A549 (cell line): Measurements from ENCODE around the gene KCNK7. TPM values are rescaled to one million over a fixed set of nuclear protein-coding genes. Genes with fewer than 3 reads are reported as not detected.

Experiments
- ATAC-seq, 2 experiments: fragments of 200-7000 bp in 1 of 2; fragments of >200 bp in 1 of 2; cut with Nextera tagmentation in 1 of 2; cut with Tn5 transposase in 1 of 2; 3 replicates each; pipeline versions ENCODE4 v1.8.0 to v1.9.1; 2018 to 2020; ENCODE audit warnings: mild to moderate bottlenecking in 1 of 2, moderate library complexity in 1 of 2
- CTCF ChIA-PET: fragments of 300-600 bp; sonication (Branson Sonifier 250); formaldehyde crosslinking; extraction: SDS; loops from one replicate; lab custom pipeline; 2021; ENCODE audit warnings: antibody characterized with exemption, inconsistent platforms; lab: Yijun Ruan, JAX
- POLR2A ChIA-PET: fragments of 350-600 bp; formaldehyde crosslinking; extraction: SDS; loops from one replicate; lab custom pipeline; 2021; ENCODE audit warnings: antibody characterized with exemption, inconsistent platforms; lab: Yijun Ruan, JAX
- DNase-seq, 2 experiments: peaks; one replicate each; pipeline versions ENCODE4 v3.0.0 to v3.0.0-alpha.2; 2011 to 2016; ENCODE audit warnings: low read depth in 1 of 2, low spot score in 1 of 2
- FAIRE-seq: peaks from 2 replicates; lab custom pipeline; 2011; peaks lifted over from hg19 to GRCh38; lab: Jason Lieb, UNC
- H3K27ac ChIP-seq, 2 experiments: fragments of >200 bp; sonication (Bioruptor Twin); formaldehyde crosslinking; 3 replicates each; pipeline ENCODE4 v1.5.1; 2016 to 2017
- H3K4me1 ChIP-seq: fragments of >200 bp; sonication (Bioruptor Twin); formaldehyde crosslinking; 3 replicates; pipeline ENCODE4 v1.6.1; 2016
- H3K4me2 ChIP-seq: fragments of >200 bp; sonication (Bioruptor Twin); formaldehyde crosslinking; 3 replicates; pipeline ENCODE4 v1.6.1; 2016
- H3K4me3 ChIP-seq: fragments of >200 bp; sonication (Bioruptor Twin); formaldehyde crosslinking; 3 replicates; pipeline ENCODE4 v1.5.1; 2016
- H3K9me3 ChIP-seq: fragments of >200 bp; sonication (Bioruptor Twin); formaldehyde crosslinking; 3 replicates; pipeline ENCODE4 v1.6.1; 2016
- CBX8 ChIP-seq: fragments of 200-600 bp; sonication (generic); IDR thresholded peaks from 2 replicates; pipeline ENCODE4 v1.6.1; 2016
- EHF ChIP-seq: fragments of 250-450 bp; sonication (Bioruptor Pico); IDR thresholded peaks from 2 replicates; pipeline ENCODE4 v1.5.0; 2020; ENCODE audit warnings: mild to moderate bottlenecking
- EHMT2 ChIP-seq: fragments of 200-600 bp; sonication (generic); IDR thresholded peaks from 2 replicates; pipeline ENCODE4 v1.6.1; 2016; ENCODE audit warnings: antibody characterized with exemption, low read depth, mild to moderate bottlenecking, moderate library complexity
- EP300 ChIP-seq, 2 experiments: fragments of >200 bp; sonication (Bioruptor Twin); formaldehyde crosslinking; IDR thresholded peaks; 2 replicates in 1 of 2; 3 replicates in 1 of 2; pipeline ENCODE4 v1.6.1; 2016 to 2017
- FOSL2 ChIP-seq, 2 experiments: fragments of 450-650 bp in 1 of 2; fragments of >200 bp in 1 of 2; sonication (Bioruptor Twin) in 1 of 2; formaldehyde crosslinking; IDR thresholded peaks; 2 replicates each; pipeline versions ENCODE4 v1.5.0 to v1.6.1; 2016 to 2020; ENCODE audit warnings: mild to moderate bottlenecking in 1 of 2, moderate library complexity in 1 of 2
- HDAC2 ChIP-seq: fragments of 200-600 bp; sonication (generic); IDR thresholded peaks from 2 replicates; pipeline ENCODE4 v1.6.1; 2016
- HOXB13 ChIP-seq: fragments of 250-450 bp; sonication (Bioruptor Pico); IDR thresholded peaks from 2 replicates; pipeline ENCODE4 v1.5.0; 2020; ENCODE audit warnings: low read depth, mild to moderate bottlenecking, moderate library complexity
- HOXB5 ChIP-seq: fragments of 250-450 bp; sonication (Bioruptor Pico); IDR thresholded peaks from 2 replicates; pipeline ENCODE4 v1.5.0; 2020; ENCODE audit warnings: mild to moderate bottlenecking, moderate library complexity
- JUN ChIP-seq, 2 experiments: fragments of >200 bp; sonication (Bioruptor Twin); formaldehyde crosslinking; IDR thresholded peaks; 2 replicates in 1 of 2; 3 replicates in 1 of 2; pipeline ENCODE4 v1.6.1; 2016 to 2017
- JUNB ChIP-seq: fragments of >200 bp; sonication (Bioruptor Twin); formaldehyde crosslinking; IDR thresholded peaks from 2 replicates; pipeline ENCODE4 v1.6.1; 2016
- KDM1A ChIP-seq: fragments of 200-600 bp; sonication (generic); IDR thresholded peaks from 2 replicates; pipeline ENCODE4 v1.6.1; 2016; ENCODE audit warnings: low read depth, mild to moderate bottlenecking
- MAZ ChIP-seq: fragments of 150-350 bp; IDR thresholded peaks from 2 replicates; pipeline ENCODE4 v1.6.1; 2014; ENCODE audit warnings: antibody characterized with exemption, low read depth, low read length, borderline replicate concordance
- POLR2A ChIP-seq: IDR thresholded peaks from 2 replicates; pipeline ENCODE4 v1.6.1; 2012; ENCODE audit warnings: mild to moderate bottlenecking, low read length
- POLR2AphosphoS2 ChIP-seq: conservative IDR thresholded peaks from 2 replicates; pipeline ENCODE4 v1.6.1; 2012; ENCODE audit warnings: low read length, improper control_type of control experiment, inconsistent platforms
- ZC3H11A ChIP-seq: fragments of 450-650 bp; IDR thresholded peaks from 2 replicates; pipeline ENCODE4 v1.6.1; 2014; ENCODE audit warnings: antibody characterized with exemption, mild to moderate bottlenecking
- ZFP36 ChIP-seq: fragments of 450-650 bp; IDR thresholded peaks from 2 replicates; pipeline ENCODE4 v1.6.1; 2014; ENCODE audit warnings: borderline replicate concordance; ENCODE audit not compliant: partially characterized antibody
- ZSCAN20 ChIP-seq: fragments of 250-450 bp; sonication (Bioruptor Pico); IDR thresholded peaks from 2 replicates; pipeline ENCODE4 v1.8.0; 2022; ENCODE audit warnings: mild to moderate bottlenecking, moderate library complexity
- WGBS: methylation state at CpG from one replicate; pipeline ENCODE4 v1.1.6; 2017; ENCODE audit errors: missing lambda C conversion rate; 5-methylcytosine and 5-hydroxymethylcytosine counted together
- polyA plus RNA-seq, 4 experiments: library from polyadenylated mRNA; depleted of rRNA in 3 of 4; stranded (reverse); fragments of >200 nt; fragmentation: RNase III in 1 of 4; extraction: RNeasy Plus Mini Kit Qiagen cat#74134 plus additional on column Dnase treatment in 1 of 4; gene quantifications; 2 replicates in 3 of 4; 3 replicates in 1 of 4; pipeline ENCODE4 v1.2.3, GENCODE V29; 2011 to 2017
- TF ChIP-seq, protein P1 (sequence below): fragments of 200-600 bp; sonication (generic); IDR thresholded peaks from 2 replicates; pipeline ENCODE4 v1.6.1; 2016; ENCODE audit warnings: antibody characterized with exemption, mild to moderate bottlenecking, moderate library complexity
- TF ChIP-seq, protein P2 (sequence below): IDR thresholded peaks from 2 replicates; pipeline ENCODE4 v1.6.1; 2012; ENCODE audit warnings: low read depth, borderline replicate concordance
- TF ChIP-seq, protein P3 (sequence below): fragments of >200 bp; sonication (Bioruptor Twin); formaldehyde crosslinking; IDR thresholded peaks from 2 replicates; pipeline ENCODE4 v1.6.1; 2016
- TF ChIP-seq, protein P4 (sequence below): IDR thresholded peaks from 2 replicates; pipeline ENCODE4 v1.6.1; 2012
- TF ChIP-seq, protein P5 (sequence below): fragments of 150-350 bp; IDR thresholded peaks from 2 replicates; pipeline ENCODE4 v1.6.1; 2014; ENCODE audit warnings: low read depth, mild to moderate bottlenecking, low read length
- TF ChIP-seq, protein P6 (sequence below): IDR thresholded peaks from 2 replicates; pipeline ENCODE4 v1.6.1; 2012

The KCNK7 gene
- polyA plus RNA-seq, 2 of the 4 experiments (the other 2 are of a cell fraction) = 0.13 to 0.50 TPM

DNA sequence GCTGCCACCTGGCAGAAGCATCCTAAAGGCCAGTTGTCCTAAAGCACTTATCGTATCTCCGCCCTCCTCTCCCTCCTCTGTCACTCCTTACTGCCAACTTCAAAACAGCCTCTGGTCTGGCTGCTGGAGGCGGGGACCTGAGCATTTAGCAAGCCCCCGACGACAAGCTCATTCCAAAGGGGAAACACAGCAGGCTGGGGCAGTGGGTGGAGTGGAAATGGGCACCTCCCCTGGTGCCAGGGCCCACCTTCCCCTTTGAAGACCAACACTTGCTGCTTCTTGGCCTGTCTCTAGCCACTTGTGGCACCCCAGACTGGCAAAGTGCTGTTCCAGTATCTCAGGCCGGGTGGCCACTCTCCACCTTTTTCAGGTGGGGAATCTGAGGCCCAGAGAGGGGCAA is 14.8 kb upstream of the KCNK7 start:
- WGBS = 84% methylated on average over 6 of the region's 6 CpGs
- ATAC-seq = no peak
- H3K4me2 ChIP-seq = no peak overlapping the region
- H3K9me3 ChIP-seq = no peaks in the 10 kb centered on the region
- no peak for FAIRE-seq
- ChIA-PET POLR2A (no interaction called here), CTCF (interaction anchor here (1.2 to 20.1 kb wide), 3 partner anchors 16 to 69 kb away, joined by 3 to 249 read pairs (median 8); partner anchors contain the start of gene KCNK7)
- TF ChIP-seq EHMT2 = no peak
- no peak for TF ChIP-seq POLR2A
- TF ChIP-seq ZC3H11A = no peak
- TF ChIP-seq, protein P1, sequence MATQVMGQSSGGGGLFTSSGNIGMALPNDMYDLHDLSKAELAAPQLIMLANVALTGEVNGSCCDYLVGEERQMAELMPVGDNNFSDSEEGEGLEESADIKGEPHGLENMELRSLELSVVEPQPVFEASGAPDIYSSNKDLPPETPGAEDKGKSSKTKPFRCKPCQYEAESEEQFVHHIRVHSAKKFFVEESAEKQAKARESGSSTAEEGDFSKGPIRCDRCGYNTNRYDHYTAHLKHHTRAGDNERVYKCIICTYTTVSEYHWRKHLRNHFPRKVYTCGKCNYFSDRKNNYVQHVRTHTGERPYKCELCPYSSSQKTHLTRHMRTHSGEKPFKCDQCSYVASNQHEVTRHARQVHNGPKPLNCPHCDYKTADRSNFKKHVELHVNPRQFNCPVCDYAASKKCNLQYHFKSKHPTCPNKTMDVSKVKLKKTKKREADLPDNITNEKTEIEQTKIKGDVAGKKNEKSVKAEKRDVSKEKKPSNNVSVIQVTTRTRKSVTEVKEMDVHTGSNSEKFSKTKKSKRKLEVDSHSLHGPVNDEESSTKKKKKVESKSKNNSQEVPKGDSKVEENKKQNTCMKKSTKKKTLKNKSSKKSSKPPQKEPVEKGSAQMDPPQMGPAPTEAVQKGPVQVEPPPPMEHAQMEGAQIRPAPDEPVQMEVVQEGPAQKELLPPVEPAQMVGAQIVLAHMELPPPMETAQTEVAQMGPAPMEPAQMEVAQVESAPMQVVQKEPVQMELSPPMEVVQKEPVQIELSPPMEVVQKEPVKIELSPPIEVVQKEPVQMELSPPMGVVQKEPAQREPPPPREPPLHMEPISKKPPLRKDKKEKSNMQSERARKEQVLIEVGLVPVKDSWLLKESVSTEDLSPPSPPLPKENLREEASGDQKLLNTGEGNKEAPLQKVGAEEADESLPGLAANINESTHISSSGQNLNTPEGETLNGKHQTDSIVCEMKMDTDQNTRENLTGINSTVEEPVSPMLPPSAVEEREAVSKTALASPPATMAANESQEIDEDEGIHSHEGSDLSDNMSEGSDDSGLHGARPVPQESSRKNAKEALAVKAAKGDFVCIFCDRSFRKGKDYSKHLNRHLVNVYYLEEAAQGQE = no peak
- TF ChIP-seq, protein P2, sequence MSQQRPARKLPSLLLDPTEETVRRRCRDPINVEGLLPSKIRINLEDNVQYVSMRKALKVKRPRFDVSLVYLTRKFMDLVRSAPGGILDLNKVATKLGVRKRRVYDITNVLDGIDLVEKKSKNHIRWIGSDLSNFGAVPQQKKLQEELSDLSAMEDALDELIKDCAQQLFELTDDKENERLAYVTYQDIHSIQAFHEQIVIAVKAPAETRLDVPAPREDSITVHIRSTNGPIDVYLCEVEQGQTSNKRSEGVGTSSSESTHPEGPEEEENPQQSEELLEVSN = no peak
- H3K27ac ChIP-seq = peak overlapping the region in 1 of 2 experiments; percentile 19; a peak in 1 of 6 replicates
- DNase-seq = no peak
- H3K4me3 ChIP-seq = no peak overlapping the region
- H3K4me1 ChIP-seq = peaks cover 35% of the 10 kb centered on the region

DNA sequence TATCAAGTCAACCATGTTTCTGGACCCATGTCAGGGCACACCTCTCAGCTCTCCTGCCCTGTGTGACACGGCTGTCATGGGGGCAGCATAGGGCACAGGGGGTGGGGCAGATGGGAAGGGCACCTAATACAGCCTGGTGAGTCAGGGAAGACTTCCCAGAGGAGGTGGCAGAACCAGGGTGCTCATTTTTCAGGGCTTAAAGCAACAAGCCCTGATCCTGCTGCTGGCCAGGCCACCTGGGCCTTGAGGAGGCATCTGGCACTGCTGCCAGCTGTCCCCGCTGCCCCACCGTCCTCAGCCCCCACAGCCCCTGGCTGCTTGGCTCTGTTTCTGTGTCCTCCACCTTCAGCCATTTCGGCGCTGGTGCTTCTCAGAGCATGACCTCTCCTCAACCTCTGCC is 14.1 kb upstream of the KCNK7 start:
- peaks cover 35% of the 10 kb centered on the region for H3K4me1 ChIP-seq
- H3K27ac ChIP-seq = no peak overlapping the region
- 74% methylated on average over 5 of the region's 5 CpGs for WGBS
- CTCF ChIA-PET = interaction anchor here (1.2 to 20.1 kb wide), 6 partner anchors 11 to 275 kb away, joined by 3 to 249 read pairs (median 4); partner anchors contain the start of gene KCNK7
- no peak overlapping the region for H3K4me3 ChIP-seq
- H3K4me2 ChIP-seq = no peak overlapping the region
- no peaks in the 10 kb centered on the region for H3K9me3 ChIP-seq
- no peak for FAIRE-seq
- TF ChIP-seq ZFP36 = peak; percentile 75
- TF ChIP-seq, protein P3, sequence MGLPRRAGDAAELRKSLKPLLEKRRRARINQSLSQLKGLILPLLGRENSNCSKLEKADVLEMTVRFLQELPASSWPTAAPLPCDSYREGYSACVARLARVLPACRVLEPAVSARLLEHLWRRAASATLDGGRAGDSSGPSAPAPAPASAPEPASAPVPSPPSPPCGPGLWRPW = no peak
- TF ChIP-seq, protein P4, sequence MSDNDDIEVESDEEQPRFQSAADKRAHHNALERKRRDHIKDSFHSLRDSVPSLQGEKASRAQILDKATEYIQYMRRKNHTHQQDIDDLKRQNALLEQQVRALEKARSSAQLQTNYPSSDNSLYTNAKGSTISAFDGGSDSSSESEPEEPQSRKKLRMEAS = no peak
- POLR2A ChIA-PET = no interaction called here
- ATAC-seq = no peak
- DNase-seq = no peak

DNA sequence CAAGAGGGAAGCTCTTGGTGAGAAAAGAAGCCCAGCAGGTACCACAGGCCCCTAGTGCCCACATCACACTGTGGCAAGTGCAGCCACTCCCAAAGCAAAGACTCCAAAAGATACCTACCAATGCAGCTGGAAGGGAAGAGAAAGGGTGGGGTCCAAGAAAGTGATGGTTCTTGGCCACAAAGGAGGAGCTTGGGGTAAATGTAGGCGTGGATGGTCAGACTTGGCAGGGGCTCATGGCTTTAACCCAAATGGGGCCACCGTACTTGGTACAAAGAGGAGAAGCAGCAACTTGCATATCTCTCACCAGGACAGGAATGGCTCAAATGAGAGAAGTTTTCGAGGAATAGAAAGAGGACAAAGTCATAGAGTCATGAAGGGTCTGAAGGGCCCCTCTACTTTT is 13.6 kb upstream of the KCNK7 start:
- CTCF ChIA-PET = interaction anchor here (1.2 to 20.1 kb wide), 6 partner anchors 11 to 276 kb away, joined by 3 to 249 read pairs (median 4); partner anchors contain the start of gene KCNK7
- no peak for ATAC-seq
- POLR2A ChIA-PET = no interaction called here
- Histone ChIP-seq H3K4me1 (peaks cover 35% of the 10 kb centered on the region), H3K9me3 (no peaks in the 10 kb centered on the region), H3K4me3 (no peak overlapping the region), H3K4me2 (no peak overlapping the region), H3K27ac (no peak overlapping the region)
- FAIRE-seq = no peak
- TF ChIP-seq, protein P4 = no peak
- TF ChIP-seq JUNB (no peak), HOXB13 (no peak), KDM1A (no peak), POLR2AphosphoS2 (no peak), CBX8 (no peak), HOXB5 (no peak), ZC3H11A (no peak), FOSL2 (IDR thresholded peaks at IDR 0.05) (no peak), FOSL2 (CRISPR knock-in tag; IDR thresholded peaks at IDR 0.05) (no peak), JUN (IDR thresholded peaks at IDR 0.05) (no peak), MAZ (no peak), EP300 (IDR thresholded peaks at IDR 0.05) (no peak), HDAC2 (no peak), EHF (CRISPR knock-in tag) (no peak), ZSCAN20 (CRISPR knock-in tag) (no peak)
- TF ChIP-seq, protein P5, sequence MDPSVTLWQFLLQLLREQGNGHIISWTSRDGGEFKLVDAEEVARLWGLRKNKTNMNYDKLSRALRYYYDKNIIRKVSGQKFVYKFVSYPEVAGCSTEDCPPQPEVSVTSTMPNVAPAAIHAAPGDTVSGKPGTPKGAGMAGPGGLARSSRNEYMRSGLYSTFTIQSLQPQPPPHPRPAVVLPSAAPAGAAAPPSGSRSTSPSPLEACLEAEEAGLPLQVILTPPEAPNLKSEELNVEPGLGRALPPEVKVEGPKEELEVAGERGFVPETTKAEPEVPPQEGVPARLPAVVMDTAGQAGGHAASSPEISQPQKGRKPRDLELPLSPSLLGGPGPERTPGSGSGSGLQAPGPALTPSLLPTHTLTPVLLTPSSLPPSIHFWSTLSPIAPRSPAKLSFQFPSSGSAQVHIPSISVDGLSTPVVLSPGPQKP = no peak
- TF ChIP-seq, protein P6, sequence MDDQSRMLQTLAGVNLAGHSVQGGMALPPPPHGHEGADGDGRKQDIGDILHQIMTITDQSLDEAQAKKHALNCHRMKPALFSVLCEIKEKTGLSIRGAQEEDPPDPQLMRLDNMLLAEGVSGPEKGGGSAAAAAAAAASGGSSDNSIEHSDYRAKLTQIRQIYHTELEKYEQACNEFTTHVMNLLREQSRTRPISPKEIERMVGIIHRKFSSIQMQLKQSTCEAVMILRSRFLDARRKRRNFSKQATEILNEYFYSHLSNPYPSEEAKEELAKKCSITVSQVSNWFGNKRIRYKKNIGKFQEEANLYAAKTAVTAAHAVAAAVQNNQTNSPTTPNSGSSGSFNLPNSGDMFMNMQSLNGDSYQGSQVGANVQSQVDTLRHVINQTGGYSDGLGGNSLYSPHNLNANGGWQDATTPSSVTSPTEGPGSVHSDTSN = no peak
- TF ChIP-seq, protein P2 = no peak
- no peak for DNase-seq
- WGBS = 91% methylated on average over 3 of the region's 3 CpGs
